Duodenal mucosa (tissue), 2 donors: ENCODE measurements around the gene DZIP1.

ENCODE experiments used
- H3K27ac ChIP-seq: one replicate; pipeline ENCODE4 v1.7.0; 2013; ENCODE audit warnings: low read depth, low read length
- H3K27me3 ChIP-seq, 2 donors: one replicate each; pipeline ENCODE4 v1.7.0; 2013; ENCODE audit warnings: low read length in 2 of 2, control low read depth in 1 of 2; ENCODE audit not compliant: insufficient read depth in 2 of 2, control insufficient read depth in 1 of 2
- H3K36me3 ChIP-seq, 2 donors: one replicate each; pipeline ENCODE4 v1.7.0; 2013; ENCODE audit warnings: low read length in 2 of 2, control low read depth in 1 of 2; ENCODE audit not compliant: insufficient read depth in 2 of 2, control insufficient read depth in 1 of 2
- H3K4me1 ChIP-seq, 2 donors: one replicate each; pipeline ENCODE4 v1.7.0; 2013; ENCODE audit warnings: low read length in 2 of 2, control low read depth in 1 of 2; ENCODE audit not compliant: insufficient read depth in 2 of 2, control insufficient read depth in 1 of 2
- H3K4me3 ChIP-seq, 2 donors: one replicate each; pipeline ENCODE4 v1.7.0; 2013; ENCODE audit warnings: low read length in 2 of 2, low read depth in 1 of 2
- H3K9ac ChIP-seq, 2 donors: one replicate each; pipeline ENCODE4 v1.7.0; 2013; ENCODE audit warnings: low read length in 2 of 2, low read depth in 1 of 2
- H3K9me3 ChIP-seq, 2 donors: one replicate each; pipeline ENCODE4 v1.7.0; 2013; ENCODE audit warnings: low read length in 2 of 2, control low read depth in 1 of 2; ENCODE audit not compliant: control insufficient read depth in 1 of 2

Gene DZIP1

DNA sequence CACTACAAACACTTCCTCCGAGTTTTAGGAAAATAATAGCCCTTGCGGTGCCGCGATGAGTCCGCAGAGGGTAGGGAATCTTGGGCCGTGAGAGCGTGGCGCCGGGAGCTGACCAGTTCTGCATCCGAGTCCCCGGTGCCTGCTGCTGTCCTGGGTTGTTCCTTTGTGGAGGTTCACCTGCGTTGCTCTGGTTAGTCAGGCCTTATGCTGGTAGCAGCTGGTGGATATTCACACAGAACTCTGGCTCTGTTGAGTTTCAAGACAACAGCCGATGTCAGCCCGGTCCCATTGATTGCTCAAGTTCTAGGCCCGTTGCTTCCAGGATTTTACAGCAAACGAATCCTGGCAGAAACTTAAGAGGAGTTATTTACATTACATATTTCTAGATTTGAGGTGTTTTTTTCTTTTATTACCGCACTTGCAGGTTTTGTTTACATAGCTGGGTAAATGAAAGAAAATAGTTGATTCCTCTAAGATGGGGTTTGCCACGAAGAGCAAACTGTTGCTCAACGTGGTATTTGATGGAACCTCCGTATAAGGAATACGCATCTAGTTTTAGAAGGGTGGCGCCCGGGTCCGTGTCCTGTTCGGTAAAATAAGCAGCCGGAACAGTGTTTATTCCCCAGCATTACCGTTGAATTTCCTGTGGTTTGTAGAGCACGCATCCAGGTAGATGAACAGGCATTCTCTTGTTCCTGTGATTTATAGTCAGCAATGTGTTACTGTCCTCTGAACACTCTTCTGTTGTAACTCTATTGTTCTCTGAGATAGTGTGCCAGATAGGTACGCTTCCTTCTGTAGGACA lies 90.7 kb downstream of the DZIP1 start:
- no peaks in the 10 kb centered on the region for H3K9me3 ChIP-seq
- H3K36me3 ChIP-seq = no peaks in the 10 kb centered on the region
- H3K4me1 ChIP-seq = no peaks in the 10 kb centered on the region
- H3K9ac ChIP-seq = no peak overlapping the region
- H3K27me3 ChIP-seq = peaks cover 43 to 52% of the 10 kb centered on the region in 2 donors
- H3K4me3 ChIP-seq = no peak overlapping the region
- no peak overlapping the region for H3K27ac ChIP-seq

DNA sequence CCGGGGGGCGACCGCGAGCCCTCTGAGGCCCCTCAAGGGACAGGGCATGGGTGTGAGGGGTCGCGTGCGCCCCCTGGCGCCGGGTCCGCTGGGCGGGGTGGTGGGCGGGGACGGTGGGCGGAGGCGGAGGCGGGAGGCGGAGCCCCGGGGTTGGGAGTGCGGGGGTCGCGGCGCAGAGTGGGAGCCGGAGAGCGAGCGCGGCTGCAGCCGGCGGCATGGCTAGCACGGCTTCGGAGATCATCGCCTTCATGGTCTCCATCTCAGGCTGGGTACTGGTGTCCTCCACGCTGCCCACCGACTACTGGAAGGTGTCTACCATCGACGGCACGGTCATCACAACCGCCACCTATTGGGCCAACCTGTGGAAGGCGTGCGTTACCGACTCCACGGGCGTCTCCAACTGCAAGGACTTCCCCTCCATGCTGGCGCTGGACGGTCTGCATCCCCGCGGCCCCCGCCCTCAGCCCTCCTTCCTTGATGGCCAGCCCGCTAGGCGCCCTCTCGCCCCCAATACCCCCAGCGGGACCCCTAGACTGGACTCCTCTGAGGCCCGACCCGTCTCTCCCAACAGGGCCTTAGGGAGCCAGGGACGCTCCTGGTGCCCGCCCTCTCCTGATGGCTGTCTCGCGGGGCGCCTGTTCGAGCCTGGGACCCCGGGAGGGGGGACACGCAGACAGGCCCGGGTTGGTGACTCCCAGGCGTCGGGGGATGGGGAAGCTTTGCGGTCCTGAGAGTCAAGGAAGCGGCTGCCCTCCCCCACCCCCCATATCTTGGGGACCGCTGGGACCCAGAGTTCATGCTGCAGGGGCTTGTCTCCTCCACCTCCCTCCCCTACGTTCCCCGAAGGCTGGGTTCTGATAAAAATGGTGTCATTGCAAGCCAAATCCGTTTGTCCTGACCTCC lies 91.7 kb downstream of the DZIP1 start, which contains the start of gene CLDN10:
TSS of gene CLDN10 (plus strand) at position 182 of the 903 bp plus-strand sequence. CDS start at position 216, 34 bp downstream.
- Histone ChIP-seq H3K36me3 (no peaks in the 10 kb centered on the region), H3K9ac (no peak within 1 kb of the TSS), H3K4me3 (no peak within 1 kb of the TSS), H3K9me3 (no peaks in the 10 kb centered on the region), H3K4me1 (no peaks in the 10 kb centered on the region), H3K27me3 (peaks cover 43 to 45% of the 10 kb centered on the region in 2 donors), H3K27ac (no peak within 1 kb of the TSS)

DNA sequence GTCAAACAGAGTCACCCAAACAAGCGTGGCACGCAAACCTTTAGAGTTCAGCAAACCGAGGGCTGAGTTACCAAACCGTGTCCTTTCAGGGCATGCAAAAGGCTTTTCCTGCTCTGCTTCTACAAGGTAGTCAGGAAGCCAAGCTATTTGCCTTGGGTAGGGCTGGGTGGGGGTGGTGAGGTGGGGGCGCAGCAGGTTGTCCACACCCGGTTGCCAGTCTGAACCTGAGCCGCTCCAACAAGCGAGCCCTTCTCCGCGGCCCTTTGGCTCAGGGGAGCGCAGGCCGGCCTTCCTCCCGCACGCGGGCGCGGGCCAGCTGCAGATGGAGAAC lies 92.3 kb downstream of the DZIP1 start:
- Histone ChIP-seq H3K27ac (no peak overlapping the region), H3K27me3 (peaks cover 37 to 52% of the 10 kb centered on the region in 2 donors), H3K9ac (no peak overlapping the region), H3K4me3 (no peak overlapping the region), H3K9me3 (no peaks in the 10 kb centered on the region), H3K4me1 (no peaks in the 10 kb centered on the region), H3K36me3 (no peaks in the 10 kb centered on the region)

DNA sequence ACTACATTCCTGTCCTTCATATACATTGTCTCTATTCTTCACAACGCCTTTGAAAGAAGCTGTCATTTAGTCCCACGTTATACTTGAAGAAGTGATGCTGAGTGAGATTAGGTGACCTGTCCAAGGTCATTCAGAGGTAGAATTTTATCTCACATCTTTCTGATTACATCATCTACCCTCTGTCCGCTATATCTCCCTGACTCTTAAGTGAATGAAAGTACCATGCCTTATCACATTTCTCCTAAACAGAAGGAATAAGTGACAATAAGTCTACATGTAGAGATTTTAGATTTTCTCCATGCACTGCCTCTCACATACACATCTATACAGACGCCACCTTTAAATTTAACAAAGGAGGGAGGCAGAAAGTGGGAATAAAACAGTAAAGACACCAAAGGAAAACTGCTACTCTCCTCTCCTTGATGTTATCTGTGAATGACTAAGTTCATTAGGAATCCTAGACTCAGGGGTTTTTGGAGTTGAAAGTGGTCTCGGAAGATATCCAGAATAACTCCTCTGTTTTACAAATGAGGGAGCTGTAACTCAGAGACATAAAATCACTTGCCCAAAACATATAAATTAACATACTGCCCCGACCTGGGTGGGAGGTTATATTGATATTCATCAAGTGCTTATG lies 96.9 kb downstream of the DZIP1 start:
- H3K36me3 ChIP-seq = no peaks in the 10 kb centered on the region
- no peak overlapping the region for H3K27ac ChIP-seq
- no peak overlapping the region for H3K9ac ChIP-seq
- H3K9me3 ChIP-seq = no peaks in the 10 kb centered on the region
- peaks cover 14 to 34% of the 10 kb centered on the region in 2 donors for H3K27me3 ChIP-seq
- H3K4me1 ChIP-seq = no peaks in the 10 kb centered on the region
- H3K4me3 ChIP-seq = no peak overlapping the region

DNA sequence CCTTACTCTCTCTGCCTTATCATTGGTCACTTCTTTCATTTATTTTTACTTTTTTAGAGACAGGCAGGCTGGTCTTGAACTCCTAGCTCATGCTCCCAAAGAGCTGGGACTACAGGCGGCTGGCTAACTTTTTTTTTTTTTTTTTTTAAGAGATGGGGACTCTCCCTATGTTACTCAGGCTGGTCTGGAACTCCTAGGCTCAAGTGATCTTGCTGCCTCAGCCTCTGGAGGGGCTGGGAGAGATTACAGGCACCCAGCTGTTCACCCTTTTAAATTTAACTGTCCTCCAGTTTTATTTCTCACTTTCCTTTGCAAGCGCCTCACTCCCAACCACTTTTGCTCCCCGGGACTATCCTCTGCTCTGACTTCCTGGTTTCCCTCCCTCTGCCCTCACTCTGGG lies 97.6 kb downstream of the DZIP1 start:
- H3K4me1 ChIP-seq = no peaks in the 10 kb centered on the region
- H3K9ac ChIP-seq = no peak overlapping the region
- no peaks in the 10 kb centered on the region for H3K36me3 ChIP-seq
- H3K4me3 ChIP-seq = no peak overlapping the region
- H3K9me3 ChIP-seq = no peaks in the 10 kb centered on the region
- H3K27ac ChIP-seq = no peak overlapping the region
- H3K27me3 ChIP-seq = peaks cover 10 to 28% of the 10 kb centered on the region in 2 donors

DNA sequence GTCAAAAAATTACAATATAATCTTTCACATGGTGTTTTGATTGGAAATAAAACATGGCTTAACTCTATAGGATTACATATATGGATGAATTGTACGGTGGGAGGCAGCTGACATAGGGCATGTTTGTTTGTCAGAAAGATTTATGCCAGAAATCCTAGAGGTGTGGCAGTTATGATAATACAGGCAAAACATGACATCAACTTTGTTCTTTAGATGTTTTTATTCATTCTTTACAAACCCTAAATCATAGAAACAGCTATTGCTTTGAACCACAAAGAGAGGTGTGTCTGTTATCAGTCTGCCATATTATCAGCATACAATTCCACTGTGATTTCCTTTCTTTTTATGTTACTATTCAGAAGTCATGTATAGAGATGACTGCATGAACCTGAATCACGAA lies 100.2 kb downstream of the DZIP1 start:
- H3K27me3 ChIP-seq = peaks cover 0 to 10% of the 10 kb centered on the region in 2 donors
- no peaks in the 10 kb centered on the region for H3K36me3 ChIP-seq
- H3K9me3 ChIP-seq = no peaks in the 10 kb centered on the region
- H3K4me1 ChIP-seq = no peaks in the 10 kb centered on the region
- no peak overlapping the region for H3K4me3 ChIP-seq
- H3K9ac ChIP-seq = no peak overlapping the region
- H3K27ac ChIP-seq = no peak overlapping the region

DNA sequence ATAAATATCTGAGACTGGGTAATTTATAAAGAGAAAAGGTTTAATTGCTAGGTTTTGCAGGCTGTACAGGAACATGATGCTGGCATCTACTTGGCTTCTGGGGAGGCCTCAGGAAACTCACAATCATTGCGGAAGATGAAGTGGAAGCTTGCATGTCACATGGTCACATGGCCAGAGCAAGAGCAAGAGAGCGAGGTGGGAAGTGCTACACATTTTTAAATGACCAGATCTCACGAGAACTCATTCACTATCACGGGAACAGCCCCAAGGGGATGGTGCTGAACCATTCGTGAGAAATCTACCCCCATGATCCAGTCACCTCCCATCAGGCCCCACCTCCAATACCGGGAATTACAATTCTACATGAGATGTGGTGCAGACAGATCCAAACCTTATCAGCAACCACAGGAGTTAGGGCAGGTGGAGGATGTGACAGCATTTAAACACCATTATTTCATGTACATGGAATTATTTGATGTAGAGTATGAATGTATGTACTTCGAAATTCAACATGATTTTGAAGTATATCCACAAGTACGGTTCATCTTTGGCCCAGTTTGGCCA lies 102.5 kb downstream of the DZIP1 start:
- no peaks in the 10 kb centered on the region for H3K9me3 ChIP-seq
- no peak overlapping the region for H3K4me3 ChIP-seq
- peaks cover 0 to 3% of the 10 kb centered on the region in 2 donors for H3K27me3 ChIP-seq
- H3K4me1 ChIP-seq = no peaks in the 10 kb centered on the region
- no peak overlapping the region for H3K9ac ChIP-seq
- H3K36me3 ChIP-seq = no peaks in the 10 kb centered on the region
- H3K27ac ChIP-seq = no peak overlapping the region

DNA sequence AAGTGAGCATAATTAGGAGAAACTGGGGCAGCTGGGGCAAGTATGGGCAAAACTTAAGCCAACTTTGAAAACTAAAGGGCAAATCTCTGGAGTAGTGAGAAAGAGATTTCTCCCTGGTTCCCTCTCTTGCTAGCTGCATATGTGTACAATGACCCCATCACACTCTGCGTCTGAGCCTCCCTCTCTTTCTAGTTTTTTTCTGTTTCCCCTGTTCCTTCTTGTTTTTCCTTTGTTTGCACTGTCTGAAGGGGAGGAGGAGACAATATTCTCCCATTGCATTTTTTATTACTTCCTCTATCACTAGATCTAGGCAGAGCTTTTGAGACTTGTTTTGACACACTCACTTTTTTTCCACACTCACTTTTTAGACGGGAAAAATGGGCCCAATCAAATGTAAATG lies 103.2 kb downstream of the DZIP1 start:
- no peak overlapping the region for H3K27ac ChIP-seq
- H3K9me3 ChIP-seq = no peaks in the 10 kb centered on the region
- no peaks in the 10 kb centered on the region for H3K36me3 ChIP-seq
- no peaks in the 10 kb centered on the region for H3K4me1 ChIP-seq
- no peak overlapping the region for H3K9ac ChIP-seq
- H3K27me3 ChIP-seq = no peaks in the 10 kb centered on the region
- no peak overlapping the region for H3K4me3 ChIP-seq

DNA sequence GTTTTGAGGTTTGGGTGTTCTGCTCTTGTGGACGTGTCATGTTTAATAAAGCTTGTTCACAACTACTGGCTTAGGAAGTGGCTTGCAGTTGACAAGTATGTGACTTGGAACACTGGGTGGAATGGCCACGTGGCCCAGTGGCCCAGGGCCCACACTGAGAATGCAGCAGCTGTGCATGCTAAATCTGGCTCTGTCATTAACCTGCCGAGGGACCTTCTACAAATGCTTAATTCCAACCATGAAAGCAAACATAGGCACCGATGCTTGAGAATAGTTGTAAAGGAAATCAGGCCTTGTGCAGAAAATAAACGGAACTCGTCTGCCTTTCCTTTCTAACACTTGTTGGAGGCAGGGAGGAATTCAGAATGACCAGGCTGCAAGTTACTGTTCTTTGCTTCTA lies 103.6 kb downstream of the DZIP1 start:
- no peaks in the 10 kb centered on the region for H3K27me3 ChIP-seq
- no peak overlapping the region for H3K4me3 ChIP-seq
- H3K36me3 ChIP-seq = no peaks in the 10 kb centered on the region
- H3K27ac ChIP-seq = no peak overlapping the region
- no peaks in the 10 kb centered on the region for H3K9me3 ChIP-seq
- H3K9ac ChIP-seq = no peak overlapping the region
- H3K4me1 ChIP-seq = no peaks in the 10 kb centered on the region
